Measurements from ENCODE around the gene ABCB6. TPM values are rescaled to one million over a fixed set of nuclear protein-coding genes. Genes with fewer than 3 reads are reported as not detected.

The ABCB6 gene
- total RNA-seq, 3 donors from 2014 or later: 14.8 to 17.2 (median 15.4) TPM

DNA sequence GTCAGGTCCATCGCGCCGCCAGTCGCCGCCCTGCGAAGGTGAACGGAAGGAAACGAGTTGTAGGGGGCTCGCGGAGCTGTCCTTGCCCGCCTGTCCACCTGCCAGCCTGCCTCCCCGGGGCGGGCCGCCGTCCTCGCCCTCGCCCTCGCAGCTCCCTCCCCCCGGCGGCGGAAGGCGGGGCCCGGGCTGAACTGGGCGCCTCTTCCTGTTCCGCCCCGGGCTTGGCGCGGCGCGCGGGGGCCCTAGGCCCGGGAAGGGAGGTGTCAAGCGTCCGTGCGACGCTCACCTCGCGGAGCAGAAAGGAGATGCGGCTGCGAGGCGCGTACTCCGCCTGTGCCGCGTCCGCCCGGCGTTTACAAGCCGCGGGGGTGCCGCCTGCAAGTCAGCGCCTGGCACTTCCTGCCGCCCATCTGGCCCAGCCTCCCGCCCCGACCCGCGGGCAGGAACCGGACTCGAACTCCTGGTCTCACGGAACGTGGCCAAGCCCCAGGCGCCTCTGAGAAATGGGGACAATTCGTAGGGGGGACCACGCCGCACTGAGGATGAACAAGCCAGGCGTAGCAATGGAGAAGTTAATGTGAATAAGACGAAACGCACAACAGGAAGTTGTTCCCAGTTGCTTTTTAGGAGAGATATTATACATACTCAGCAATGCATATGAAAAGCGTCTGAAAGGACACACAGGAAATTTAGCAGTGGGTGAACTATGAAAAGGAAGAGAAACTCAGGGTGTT, 41.8 kb downstream of the ABCB6 start, which contains the start of gene CNPPD1:
Gene CNPPD1 (minus strand): TSS at position 108 of the 734 bp plus-strand sequence. CDS start 97 bp downstream, at position 11.
- peaks cover 61% of the 10 kb centered on the region for H3K4me1 Mint-ChIP-seq (ENCODE audit: low read depth)
- ATAC-seq: peak; percentile 81 to 82
- H3K9me3 Mint-ChIP-seq: no peaks in the 10 kb centered on the region
- H3K27me3 Mint-ChIP-seq (ENCODE audit: low read depth): no peaks in the 10 kb centered on the region
- peak; percentile 76 for DNase-seq
- peak within 1 kb of the TSS; percentile 89 for H3K4me3 Mint-ChIP-seq
- peaks cover 28% of the 10 kb centered on the region for H3K36me3 Mint-ChIP-seq (ENCODE audit: insufficient read depth)

DNA sequence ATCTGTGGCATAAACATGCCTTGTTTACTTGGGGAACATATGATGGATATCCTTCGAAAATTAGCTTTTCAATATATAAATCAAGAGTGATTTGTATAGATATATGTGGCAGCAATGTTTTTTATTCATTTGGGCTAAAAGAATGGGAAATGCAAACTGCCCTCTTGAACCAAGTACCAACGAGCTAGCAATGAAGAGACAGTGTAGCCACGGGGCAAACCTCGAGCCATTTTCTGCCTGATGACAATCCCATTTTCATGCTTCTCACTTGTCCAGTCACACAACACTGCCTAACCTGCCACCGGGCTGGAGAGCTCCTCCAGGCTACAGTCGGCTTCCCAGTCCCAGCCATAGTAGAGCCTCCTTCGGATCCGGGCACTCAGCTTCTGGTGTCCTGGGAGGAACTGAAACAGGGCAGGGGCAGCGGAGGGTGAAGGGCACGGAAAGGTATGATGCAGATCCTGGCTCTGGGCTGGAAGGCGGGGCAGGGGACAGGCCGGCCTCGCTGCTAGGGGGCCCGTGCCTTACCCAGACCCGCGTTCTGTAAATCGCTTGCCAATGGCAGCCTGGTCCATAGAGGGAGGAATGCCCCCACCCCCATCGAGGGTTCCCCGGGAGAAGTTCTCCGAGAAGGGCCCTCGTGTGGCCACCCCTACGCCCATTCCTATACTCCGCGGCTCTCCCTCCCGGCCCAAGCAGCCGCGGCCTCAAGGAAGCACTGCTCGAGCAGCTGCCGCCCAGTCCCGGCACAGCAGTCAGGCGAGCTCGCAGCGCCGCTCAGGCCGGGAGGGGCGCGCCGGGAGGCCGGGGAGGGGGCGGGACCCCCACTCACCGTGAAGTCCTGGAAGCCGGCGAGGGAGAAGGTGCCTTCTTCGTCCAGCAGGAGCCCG, 42.6 kb downstream of the ABCB6 start:
- Mint-ChIP-seq H3K4me3 (peak overlapping the region; percentile 89), H3K27me3 (ENCODE audit: low read depth) (no peaks in the 10 kb centered on the region), H3K36me3 (ENCODE audit: insufficient read depth) (peaks cover 26% of the 10 kb centered on the region), H3K9me3 (no peaks in the 10 kb centered on the region), H3K4me1 (ENCODE audit: low read depth) (peaks cover 53% of the 10 kb centered on the region)
- DNase-seq (no peak), ATAC-seq (peak; percentile 25 to 27)

DNA sequence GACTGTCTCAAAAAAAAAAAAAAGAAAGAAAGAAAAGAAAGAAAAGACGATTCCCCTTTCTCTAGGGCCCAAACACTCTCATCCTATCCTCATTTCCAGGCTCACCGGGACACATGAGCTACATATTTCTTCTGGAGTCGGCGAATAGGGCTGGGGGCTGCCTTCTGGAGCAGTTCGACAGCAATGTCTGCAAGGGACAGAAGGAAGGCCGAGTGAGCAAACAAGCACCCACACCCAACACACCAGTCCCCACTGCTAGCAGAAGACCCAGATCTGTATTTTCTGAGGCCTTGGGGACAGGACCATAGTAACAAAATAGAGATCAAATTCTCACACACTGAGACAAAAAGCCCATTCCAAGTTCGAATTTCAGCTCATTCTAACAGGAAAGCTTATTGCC, 43.3 kb downstream of the ABCB6 start:
- Mint-ChIP-seq H3K4me1 (ENCODE audit: low read depth) (peaks cover 47% of the 10 kb centered on the region), H3K27me3 (ENCODE audit: low read depth) (no peaks in the 10 kb centered on the region), H3K4me3 (peak overlapping the region; percentile 89), H3K36me3 (ENCODE audit: insufficient read depth) (peaks cover 21% of the 10 kb centered on the region), H3K9me3 (no peaks in the 10 kb centered on the region)
- no peak for ATAC-seq
- DNase-seq: no peak

DNA sequence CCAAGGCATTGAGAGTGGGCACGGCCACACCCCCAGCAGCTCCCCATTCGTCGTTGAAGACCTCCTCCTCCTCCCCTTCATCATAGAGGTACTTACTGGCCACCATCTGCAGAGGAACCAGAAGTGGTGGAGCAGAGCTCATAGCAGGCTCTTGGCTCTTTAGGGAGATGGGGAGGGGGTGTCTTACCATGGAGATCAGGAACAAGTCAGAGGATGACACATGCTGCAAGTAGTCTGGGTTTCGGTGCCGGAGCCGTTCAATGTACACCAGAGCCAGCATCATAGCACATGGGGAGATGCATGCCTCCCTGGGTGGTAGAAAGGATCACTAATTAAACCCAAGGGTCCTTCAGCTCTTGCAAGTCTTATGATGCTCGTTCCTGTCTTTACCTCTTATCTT, 44.0 kb downstream of the ABCB6 start:
- peaks cover 21% of the 10 kb centered on the region for H3K36me3 Mint-ChIP-seq (ENCODE audit: insufficient read depth)
- peaks cover 43% of the 10 kb centered on the region for H3K4me1 Mint-ChIP-seq (ENCODE audit: low read depth)
- no peaks in the 10 kb centered on the region for H3K27me3 Mint-ChIP-seq (ENCODE audit: low read depth)
- ATAC-seq: no peak
- peak overlapping the region; percentile 14 for H3K4me3 Mint-ChIP-seq
- H3K9me3 Mint-ChIP-seq: no peaks in the 10 kb centered on the region
- no peak for DNase-seq

DNA sequence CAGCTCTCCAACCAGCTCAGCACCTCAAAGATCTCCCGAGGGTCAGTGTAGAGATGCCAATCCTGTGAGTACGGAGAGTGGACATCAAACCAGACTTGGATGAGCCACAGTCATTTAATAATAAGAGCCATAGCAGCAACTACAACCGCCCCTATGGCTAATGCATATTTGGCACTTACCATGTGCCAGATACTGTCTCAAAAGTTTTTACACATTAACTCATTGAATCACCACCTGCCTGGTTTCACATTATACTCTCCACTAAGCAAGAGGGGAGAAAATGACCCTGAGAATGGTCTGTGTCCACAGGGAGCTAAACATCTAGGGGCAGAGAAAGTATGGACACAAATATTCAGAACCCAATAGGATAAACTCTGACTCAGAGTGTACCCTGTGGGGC, 44.6 kb downstream of the ABCB6 start:
- ATAC-seq: no peak
- Mint-ChIP-seq H3K4me3 (peak overlapping the region; percentile 57), H3K9me3 (no peaks in the 10 kb centered on the region), H3K27me3 (ENCODE audit: low read depth) (no peaks in the 10 kb centered on the region), H3K4me1 (ENCODE audit: low read depth) (peaks cover 38% of the 10 kb centered on the region), H3K36me3 (ENCODE audit: insufficient read depth) (peaks cover 21% of the 10 kb centered on the region)
- DNase-seq: no peak

DNA sequence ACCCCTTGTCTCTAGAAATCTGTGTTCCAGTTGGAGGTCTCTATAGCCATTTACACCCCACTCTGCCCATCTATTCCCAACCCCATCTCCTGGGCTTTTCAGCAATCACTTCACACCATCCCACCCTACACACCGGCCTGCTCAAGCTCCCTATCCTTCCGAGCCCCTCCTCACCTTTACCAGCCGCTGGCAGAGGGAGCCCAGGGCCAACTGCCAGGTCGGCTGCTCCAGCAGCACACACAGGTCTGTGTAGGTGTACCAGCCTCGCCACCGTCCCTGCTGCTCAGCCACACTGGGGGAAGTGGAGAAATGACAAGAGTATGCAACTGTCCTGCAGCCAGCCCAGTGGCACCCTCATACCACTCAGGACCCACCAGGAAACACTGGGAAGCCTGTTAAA, 45.6 kb downstream of the ABCB6 start:
- Mint-ChIP-seq H3K36me3 (ENCODE audit: insufficient read depth) (peaks cover 21% of the 10 kb centered on the region), H3K27me3 (ENCODE audit: low read depth) (no peaks in the 10 kb centered on the region), H3K4me3 (no peak overlapping the region), H3K9me3 (no peaks in the 10 kb centered on the region), H3K4me1 (ENCODE audit: low read depth) (peaks cover 33% of the 10 kb centered on the region)
- ATAC-seq (no peak), DNase-seq (no peak)

DNA sequence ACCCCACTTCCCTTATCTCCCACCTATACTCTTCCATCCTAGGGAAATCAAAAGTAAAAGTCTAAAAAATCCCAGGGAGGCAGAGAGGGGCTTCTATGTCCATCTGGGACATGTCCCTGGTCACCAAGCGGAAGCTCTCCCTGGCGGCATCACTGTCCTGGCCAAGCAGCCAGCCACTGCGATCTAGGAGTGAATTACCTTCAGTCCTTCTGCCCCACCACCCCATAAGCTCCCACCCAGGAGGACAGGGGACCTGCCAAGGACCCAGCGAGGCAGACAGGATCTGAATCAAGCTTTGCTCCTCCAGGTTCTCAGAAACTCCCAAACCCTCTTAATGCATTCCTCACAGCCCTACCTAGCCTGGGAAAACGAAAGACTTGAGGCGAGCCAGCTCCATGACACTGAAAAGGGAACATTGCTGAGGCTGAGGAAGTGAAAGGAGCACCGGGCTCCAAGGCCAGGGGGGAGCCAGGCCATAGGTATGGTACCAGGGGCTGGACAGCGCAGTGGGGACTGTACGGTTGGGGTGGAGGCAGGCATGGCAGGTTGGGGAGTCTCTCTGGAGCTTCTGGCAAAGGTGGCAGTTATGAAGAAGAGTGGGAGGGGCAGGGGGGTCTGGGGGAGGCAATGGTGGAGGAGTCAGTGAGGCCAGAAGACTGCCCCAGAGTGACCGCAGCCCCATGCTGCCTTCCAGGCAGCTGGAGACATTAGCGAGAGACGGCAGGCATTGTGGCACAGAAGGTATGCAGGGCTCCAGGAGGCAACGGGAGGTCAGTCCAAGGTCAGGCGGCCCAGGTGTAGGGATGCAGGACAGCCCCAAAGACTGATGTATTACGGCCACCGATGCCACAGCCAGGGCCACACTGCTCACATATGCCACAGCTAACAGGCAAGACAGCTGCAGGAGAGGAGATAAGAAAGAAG, 46.3 kb downstream of the ABCB6 start:
- peaks cover 31% of the 10 kb centered on the region for H3K4me1 Mint-ChIP-seq (ENCODE audit: low read depth)
- no peaks in the 10 kb centered on the region for H3K9me3 Mint-ChIP-seq
- no peaks in the 10 kb centered on the region for H3K27me3 Mint-ChIP-seq (ENCODE audit: low read depth)
- H3K4me3 Mint-ChIP-seq: no peak overlapping the region
- ATAC-seq: no peak
- DNase-seq: no peak
- H3K36me3 Mint-ChIP-seq (ENCODE audit: insufficient read depth): peaks cover 21% of the 10 kb centered on the region

DNA sequence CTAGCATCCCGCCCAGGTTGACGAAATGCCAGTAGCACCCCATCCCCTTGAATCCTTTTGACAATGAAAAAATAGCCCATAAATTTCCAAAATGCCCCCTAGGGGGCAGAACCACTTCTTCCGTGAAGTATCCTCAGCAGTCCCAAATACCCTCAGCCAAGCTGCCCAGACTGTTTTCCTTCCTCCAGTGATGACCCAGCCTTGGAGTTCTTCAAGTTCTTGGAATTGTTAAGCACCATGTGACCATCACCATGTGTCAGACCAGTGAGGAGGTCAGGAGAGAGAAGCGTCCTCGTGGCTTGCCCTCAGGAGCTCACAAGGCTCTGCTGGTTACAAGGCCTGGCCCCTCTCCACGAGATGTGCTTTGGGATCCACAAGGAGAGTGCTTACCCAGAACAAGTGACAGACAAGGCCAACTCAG, 47.5 kb downstream of the ABCB6 start:
- Mint-ChIP-seq H3K4me3 (no peak overlapping the region), H3K4me1 (ENCODE audit: low read depth) (peaks cover 26% of the 10 kb centered on the region), H3K36me3 (ENCODE audit: insufficient read depth) (peaks cover 23% of the 10 kb centered on the region), H3K27me3 (ENCODE audit: low read depth) (no peaks in the 10 kb centered on the region), H3K9me3 (no peaks in the 10 kb centered on the region)
- ATAC-seq (peak; percentile 65), DNase-seq (no peak)

DNA sequence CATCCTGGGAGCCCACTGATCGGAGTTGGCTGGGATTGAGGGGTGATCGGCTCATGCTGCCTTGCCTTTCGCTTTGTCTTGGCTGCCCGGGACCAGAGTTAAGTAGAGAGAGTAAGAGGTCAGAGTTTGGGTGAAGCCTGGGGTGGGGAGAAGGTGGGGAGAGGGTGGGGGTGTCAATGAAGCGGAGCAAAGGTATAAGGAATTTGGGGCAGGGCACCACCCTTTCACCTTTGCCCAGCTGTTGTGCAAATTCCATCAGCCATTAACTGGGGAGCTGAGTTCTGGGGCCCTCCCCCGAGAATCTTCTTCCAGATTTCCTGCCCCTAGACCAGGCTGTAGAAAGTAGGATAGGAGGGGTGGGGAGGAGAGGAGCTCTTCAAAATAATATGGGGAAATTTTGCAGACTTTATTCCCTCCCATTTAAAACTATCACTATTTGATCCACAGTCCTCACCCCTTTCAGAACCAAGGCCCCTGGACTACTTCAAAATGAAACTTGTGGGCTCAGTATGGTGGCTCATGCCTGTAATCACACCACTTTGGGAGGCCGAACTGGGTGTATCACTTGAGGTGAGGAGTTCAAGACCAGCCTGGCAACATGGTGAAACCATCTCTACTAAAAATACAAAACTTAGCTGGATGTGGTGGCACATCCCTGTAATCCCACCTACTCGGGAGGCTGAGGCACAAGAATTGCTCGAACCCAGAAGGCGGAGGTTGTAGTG, 48.7 kb downstream of the ABCB6 start, which contains the start of gene SLC23A3:
Gene SLC23A3 (minus strand): TSS at position 100 of the 725 bp plus-strand sequence. CDS start 45 bp downstream, at position 55.
- Mint-ChIP-seq H3K4me1 (ENCODE audit: low read depth) (peaks cover 16% of the 10 kb centered on the region), H3K27me3 (ENCODE audit: low read depth) (no peaks in the 10 kb centered on the region), H3K36me3 (ENCODE audit: insufficient read depth) (peaks cover 25% of the 10 kb centered on the region), H3K9me3 (no peaks in the 10 kb centered on the region), H3K4me3 (no peak within 1 kb of the TSS)
- no peak for DNase-seq
- ATAC-seq: no peak

DNA sequence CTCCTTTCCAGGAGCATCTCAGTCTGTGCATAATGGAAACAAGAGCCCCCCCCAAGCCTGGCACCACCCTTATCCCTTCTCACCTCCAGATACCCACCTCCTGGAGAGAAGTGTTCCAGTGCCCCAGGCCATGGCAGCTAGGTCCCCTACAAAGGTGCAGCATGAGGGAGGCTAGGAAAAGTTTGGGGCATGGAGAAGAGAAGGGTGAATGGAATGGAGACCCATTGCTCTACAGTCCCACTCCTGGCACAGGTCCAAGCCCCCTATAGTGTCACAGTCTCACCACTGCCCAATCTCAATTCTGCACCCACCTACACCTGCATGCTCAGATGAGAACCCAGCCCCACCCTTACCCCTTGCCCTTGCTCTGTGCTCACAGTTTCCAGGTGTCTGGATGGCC, 49.8 kb downstream of the ABCB6 start:
- Mint-ChIP-seq H3K9me3 (no peaks in the 10 kb centered on the region), H3K4me1 (ENCODE audit: low read depth) (peaks cover 5% of the 10 kb centered on the region), H3K36me3 (ENCODE audit: insufficient read depth) (peaks cover 17% of the 10 kb centered on the region), H3K4me3 (no peak overlapping the region), H3K27me3 (ENCODE audit: low read depth) (no peaks in the 10 kb centered on the region)
- no peak for ATAC-seq
- no peak for DNase-seq

DNA sequence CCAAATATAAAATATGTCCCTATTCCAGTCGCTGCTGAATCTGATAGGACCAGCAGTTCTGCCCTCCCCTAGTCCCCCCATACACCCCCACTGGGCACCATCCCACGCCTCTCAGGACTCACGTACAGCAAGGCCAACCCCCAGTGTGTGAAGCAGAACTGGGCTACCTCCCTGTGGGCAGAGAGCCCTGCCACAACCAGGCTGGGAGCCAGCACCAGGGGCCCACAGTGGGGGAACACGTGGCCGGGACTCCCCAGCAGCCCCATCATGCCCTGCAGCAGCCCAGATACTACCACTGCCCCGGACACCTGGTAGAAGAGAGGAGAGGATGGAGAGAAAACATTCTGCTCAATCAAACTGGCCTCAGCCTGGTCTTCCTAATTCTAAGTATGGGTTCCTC, 50.2 kb downstream of the ABCB6 start:
- H3K4me1 Mint-ChIP-seq (ENCODE audit: low read depth): peaks cover 2% of the 10 kb centered on the region
- DNase-seq: no peak
- H3K27me3 Mint-ChIP-seq (ENCODE audit: low read depth): no peaks in the 10 kb centered on the region
- no peak overlapping the region for H3K4me3 Mint-ChIP-seq
- H3K9me3 Mint-ChIP-seq: no peaks in the 10 kb centered on the region
- H3K36me3 Mint-ChIP-seq (ENCODE audit: insufficient read depth): peaks cover 16% of the 10 kb centered on the region
- no peak for ATAC-seq

DNA sequence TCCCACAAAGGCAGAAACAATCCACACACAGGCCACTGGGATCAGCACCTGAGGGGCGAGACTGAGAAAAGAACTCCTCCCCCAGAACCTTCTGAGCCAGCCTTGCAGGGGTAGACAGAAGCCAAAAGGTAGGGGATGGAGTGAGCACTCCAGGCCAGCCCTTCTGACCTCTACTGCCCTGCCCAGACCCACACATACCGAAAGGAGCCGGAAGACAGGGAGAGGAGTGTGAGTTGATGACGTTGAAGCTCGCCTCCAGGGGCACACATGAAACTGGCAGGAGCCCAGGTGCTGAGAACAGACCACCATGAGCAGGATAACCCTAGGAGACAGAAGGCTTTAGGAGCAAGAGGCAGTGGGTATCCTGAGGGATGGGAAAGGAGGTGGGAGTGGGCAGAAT, 50.8 kb downstream of the ABCB6 start:
- Mint-ChIP-seq H3K4me1 (ENCODE audit: low read depth) (peaks cover under 1% of the 10 kb centered on the region), H3K4me3 (no peak overlapping the region), H3K27me3 (ENCODE audit: low read depth) (no peaks in the 10 kb centered on the region), H3K36me3 (ENCODE audit: insufficient read depth) (peaks cover 12% of the 10 kb centered on the region), H3K9me3 (no peaks in the 10 kb centered on the region)
- DNase-seq (no peak), ATAC-seq (no peak)

DNA sequence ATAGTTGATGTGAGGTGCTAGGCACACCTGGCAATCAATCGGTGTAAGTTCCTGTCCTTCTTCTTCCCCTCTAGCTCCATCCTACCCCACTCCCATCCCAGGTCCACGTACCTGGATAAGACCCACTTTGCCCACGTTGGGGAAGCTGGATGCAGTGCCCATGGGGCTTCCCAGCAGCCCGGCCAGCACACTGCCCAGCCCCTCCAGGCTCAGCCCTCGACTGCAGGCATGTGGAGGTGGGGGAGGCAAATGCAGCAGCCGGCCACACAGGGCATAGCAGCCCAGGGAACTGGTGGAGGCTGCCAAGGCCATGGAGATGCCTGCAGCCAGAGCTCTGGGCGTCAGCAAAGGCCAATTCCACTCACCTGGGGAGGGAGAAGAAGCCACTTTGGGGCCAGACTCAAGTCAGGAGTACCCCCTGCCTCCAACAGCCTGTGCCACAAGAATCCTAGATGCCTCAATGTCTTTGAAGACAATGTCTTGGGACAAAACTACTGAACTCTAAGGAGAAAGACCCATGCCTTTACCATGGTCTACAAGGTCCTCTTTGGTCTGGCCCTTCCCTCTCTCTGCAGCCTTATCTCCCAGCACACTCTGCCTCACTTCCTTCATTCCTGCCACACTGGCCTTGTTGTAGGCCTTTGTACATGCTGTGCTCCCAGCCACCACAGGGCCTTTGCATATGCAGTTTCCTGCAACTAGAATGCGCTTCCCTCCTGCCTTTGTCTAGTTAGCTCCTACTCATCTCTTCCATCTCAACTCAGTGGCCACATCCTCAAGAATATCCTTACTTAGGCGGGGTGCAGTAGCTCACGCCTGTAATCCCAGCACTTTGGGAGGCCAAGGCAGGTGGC, 53.5 kb downstream of the ABCB6 start:
- peaks cover 4% of the 10 kb centered on the region for H3K36me3 Mint-ChIP-seq (ENCODE audit: insufficient read depth)

More for the DNA sequence above, 53.5 kb downstream of the ABCB6 start:
- DNase-seq: no peak
- Mint-ChIP-seq H3K4me1 (ENCODE audit: low read depth) (peaks cover 10% of the 10 kb centered on the region), H3K9me3 (no peaks in the 10 kb centered on the region), H3K27me3 (ENCODE audit: low read depth) (no peaks in the 10 kb centered on the region), H3K4me3 (no peak overlapping the region)
- ATAC-seq: no peak

Measured in activated T-cell treated with anti-CD3 and anti-CD28 coated beads, Interleukin-2, amount 50 U/mL, for 4 hours (primary cell).